ENCODE measurements around the gene BUD23. TPM values are rescaled to one million over a fixed set of nuclear protein-coding genes. Genes with fewer than 3 reads are reported as not detected.
"Not testable (repeated sequence)": the region's sequence is repeated elsewhere in the genome, so short reads cannot be mapped to it uniquely, and the experiment has no call there.

BUD23 gene
- total RNA-seq, 1 donor from 2014 or later, result 70.5 TPM

GRCh38 chr7:73668103-73668885, 15.1 kb upstream of the BUD23 start:
- DNase-seq (ENCODE audit: low read depth, low spot score), result no peak

- no peak for DNase-seq (ENCODE audit: low read depth, low spot score)
Observed at GRCh38 chr7:73668886-73669230, 14.5 kb upstream of the BUD23 start.

GRCh38 chr7:73669288-73669701, 14.1 kb upstream of the BUD23 start:
- DNase-seq (ENCODE audit: low read depth, low spot score), result no peak

- no peak for DNase-seq (ENCODE audit: low read depth, low spot score)
Observed at GRCh38 chr7:73669858-73670385, 13.5 kb upstream of the BUD23 start.

GRCh38 chr7:73671322-73671661, 12.1 kb upstream of the BUD23 start:
- no peak for DNase-seq (ENCODE audit: low read depth, low spot score)

- DNase-seq (ENCODE audit: low read depth, low spot score), result no peak
Observed at GRCh38 chr7:73671857-73672445, 11.4 kb upstream of the BUD23 start.

- DNase-seq (ENCODE audit: low read depth, low spot score), result no peak
Observed at GRCh38 chr7:73674468-73675124, 8.8 kb upstream of the BUD23 start.

- DNase-seq (ENCODE audit: low read depth, low spot score), result not testable (repeated sequence)
Observed at GRCh38 chr7:73676062-73676461, 7.3 kb upstream of the BUD23 start.

GRCh38 chr7:73678862-73679261, 4.5 kb upstream of the BUD23 start:
- DNase-seq (ENCODE audit: low read depth, low spot score), result no peak

- no peak for DNase-seq (ENCODE audit: low read depth, low spot score)
Observed at GRCh38 chr7:73679709-73680108, 3.7 kb upstream of the BUD23 start.

- DNase-seq (ENCODE audit: low read depth, low spot score), result no peak
Observed at GRCh38 chr7:73680501-73680900, 2.9 kb upstream of the BUD23 start.

GRCh38 chr7:73681031-73681430, 2.4 kb upstream of the BUD23 start:
- DNase-seq (ENCODE audit: low read depth, low spot score), result no peak

- no peak for DNase-seq (ENCODE audit: low read depth, low spot score)
Observed at GRCh38 chr7:73682745-73683055, 697 bp upstream of the BUD23 start.

GRCh38 chr7:73683788-73684693, 644 bp downstream of the BUD23 start:
- no peak for DNase-seq (ENCODE audit: low read depth, low spot score)

GRCh38 chr7:73685311-73685710, 1.9 kb downstream of the BUD23 start:
- no peak for DNase-seq (ENCODE audit: low read depth, low spot score)

- no peak for DNase-seq (ENCODE audit: low read depth, low spot score)
Observed at GRCh38 chr7:73688288-73688687, 4.9 kb downstream of the BUD23 start.

GRCh38 chr7:73690646-73691045, 7.2 kb downstream of the BUD23 start:
- no peak for DNase-seq (ENCODE audit: low read depth, low spot score)

- DNase-seq (ENCODE audit: low read depth, low spot score), result no peak
Observed at GRCh38 chr7:73696372-73696771, 13.0 kb downstream of the BUD23 start.

GRCh38 chr7:73698410-73698809, 15.0 kb downstream of the BUD23 start:
- no peak for DNase-seq (ENCODE audit: low read depth, low spot score)

- no peak for DNase-seq (ENCODE audit: low read depth, low spot score)
Observed at GRCh38 chr7:73699370-73700068, 16.1 kb downstream of the BUD23 start.

GRCh38 chr7:73700069-73700423, 16.6 kb downstream of the BUD23 start:
- DNase-seq (ENCODE audit: low read depth, low spot score), result no peak
